Measurements from ENCODE around the gene KLHL30. TPM values are rescaled to one million over a fixed set of nuclear protein-coding genes. Genes with fewer than 3 reads are reported as not detected.

Gene KLHL30
- total RNA-seq, 2 experiments from 2014 or later: 0.09 to 1.9 TPM

DNA sequence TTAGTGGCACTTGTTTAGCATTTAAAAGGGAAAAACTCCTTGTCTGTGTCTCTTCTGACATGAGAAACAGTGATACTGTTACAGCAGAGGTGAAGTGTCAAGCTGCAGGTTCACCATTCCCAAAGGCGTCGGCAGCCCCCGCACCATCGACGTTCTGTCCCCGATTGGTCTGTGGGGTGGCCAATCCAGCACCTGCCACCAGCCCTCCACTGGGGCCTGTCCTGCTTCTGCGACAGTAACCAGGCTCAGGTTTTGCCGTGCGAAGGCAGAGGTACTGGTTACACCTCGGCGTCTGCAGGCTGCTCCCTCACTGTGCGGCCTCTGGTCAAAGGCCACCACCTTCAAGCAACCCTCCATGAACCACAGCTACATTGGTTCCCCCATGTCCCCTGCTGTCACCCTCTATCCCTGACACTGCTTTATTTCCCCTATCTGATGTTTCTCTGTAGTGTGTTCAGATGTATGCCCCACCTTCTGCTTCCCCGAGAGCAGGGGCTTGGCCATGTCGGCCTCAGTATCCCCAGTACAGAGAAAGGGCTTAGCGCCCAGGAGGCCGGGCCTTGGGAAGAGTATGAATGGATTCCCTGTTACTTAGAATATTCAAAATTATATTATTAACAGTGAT, 46.9 kb upstream of the KLHL30 start:
- Histone ChIP-seq H3K4me3 (ENCODE audit: low read depth, low read length, poor library complexity, severe bottlenecking) (no peak overlapping the region), H3K36me3 (ENCODE audit: insufficient read depth, low read length) (no peaks in the 10 kb centered on the region), H3K27ac (ENCODE audit: low read depth, low read length, poor library complexity, severe bottlenecking) (no peak overlapping the region), H3K9me3 (ENCODE audit: low read length) (no peaks in the 10 kb centered on the region), H3K4me2 (ENCODE audit: low read length) (no peak overlapping the region), H2AFZ (ENCODE audit: low read length) (no peak overlapping the region), H3K79me2 (ENCODE audit: insufficient read depth, low read depth, low read length) (no peaks in the 10 kb centered on the region), H3K4me1 (ENCODE audit: insufficient read depth, low read length, poor library complexity, severe bottlenecking) (peaks cover 10% of the 10 kb centered on the region), H4K20me1 (ENCODE audit: insufficient read depth, low read length) (no peaks in the 10 kb centered on the region), H3K9me2 (ENCODE audit: insufficient read depth, low read length) (no peaks in the 10 kb centered on the region)
- intact Hi-C loops (cut with micrococcal nuclease; ENCODE audit: unreplicated experiment): no loop called here
- no peak for TF ChIP-seq CTCF (conservative IDR thresholded peaks at IDR 0.05; ENCODE audit: low read length)
- TF ChIP-seq EZH2phosphoT487 (IDR thresholded peaks at IDR 0.05; ENCODE audit: borderline replicate concordance, low read depth, low read length): no peak
- ChIA-PET POLR2A (no interaction called here), CTCF (ENCODE audit: unreplicated experiment) (no interaction called here)
- no TSS peak for BruUV-seq (replicated peaks)
- no peak for DNase-seq (ENCODE audit: low spot score)

- peaks cover 1% of the 10 kb centered on the region for H3K4me1 ChIP-seq (ENCODE audit: insufficient read depth, low read length, poor library complexity, severe bottlenecking)
- H3K79me2 ChIP-seq (ENCODE audit: insufficient read depth, low read depth, low read length): no peaks in the 10 kb centered on the region
- no peak overlapping the region for H3K27ac ChIP-seq (ENCODE audit: low read depth, low read length, poor library complexity, severe bottlenecking)
- H3K36me3 ChIP-seq (ENCODE audit: insufficient read depth, low read length): no peaks in the 10 kb centered on the region
- H3K4me2 ChIP-seq (ENCODE audit: low read length): no peak overlapping the region
- no peaks in the 10 kb centered on the region for H3K9me2 ChIP-seq (ENCODE audit: insufficient read depth, low read length)
- H3K4me3 ChIP-seq (ENCODE audit: low read depth, low read length, poor library complexity, severe bottlenecking): no peak overlapping the region
- POLR2A ChIA-PET: no interaction called here
- DNase-seq (ENCODE audit: low spot score): no peak
- no peaks in the 10 kb centered on the region for H3K9me3 ChIP-seq (ENCODE audit: low read length)
- H4K20me1 ChIP-seq (ENCODE audit: insufficient read depth, low read length): no peaks in the 10 kb centered on the region
- CTCF ChIA-PET (ENCODE audit: unreplicated experiment): no interaction called here
- no peak overlapping the region for H2AFZ ChIP-seq (ENCODE audit: low read length)
- TF ChIP-seq EZH2phosphoT487 (IDR thresholded peaks at IDR 0.05; ENCODE audit: borderline replicate concordance, low read depth, low read length) (no peak), CTCF (conservative IDR thresholded peaks at IDR 0.05; ENCODE audit: low read length) (no peak)
- intact Hi-C loops (cut with micrococcal nuclease; ENCODE audit: unreplicated experiment): no loop called here
- BruUV-seq (replicated peaks): no TSS peak
These were observed 45.9 kb upstream of the KLHL30 start for GRCh38 chr2:238092486-238093035.
